GM23248 (cell line): ENCODE data around the gene HYDIN. TPM values are rescaled to one million over a fixed set of nuclear protein-coding genes. Genes with fewer than 3 reads are reported as not detected.
"Not testable (repeated sequence)": the region's sequence is repeated elsewhere in the genome, so short reads cannot be mapped to it uniquely, and the experiment has no call there.

Source experiments
- DNase-seq: peaks from one replicate; pipeline ENCODE4 v3.0.0-alpha.2; 2015
- H2AFZ ChIP-seq: fragments of 200-600 bp; sonication (generic); 2 replicates; pipeline ENCODE4 v1.6.1; 2016; ENCODE audit warnings: antibody characterized with exemption
- H3F3A ChIP-seq: fragments of 200-600 bp; sonication (generic); 2 replicates; pipeline ENCODE4 v1.6.1; 2016; ENCODE audit warnings: mild to moderate bottlenecking, antibody characterized with exemption, mixed run types; ENCODE audit not compliant: insufficient read depth
- H3K27ac ChIP-seq: fragments of 200-600 bp; sonication (generic); 2 replicates; pipeline ENCODE4 v1.5.1; 2016; ENCODE audit warnings: mild to moderate bottlenecking
- H3K27me3 ChIP-seq: fragments of 200-600 bp; sonication (generic); replicated peaks from 2 replicates; pipeline ENCODE4 v1.6.1; 2016; ENCODE audit warnings: mild to moderate bottlenecking; ENCODE audit not compliant: insufficient read depth
- H3K36me3 ChIP-seq: fragments of 200-600 bp; sonication (generic); 2 replicates; pipeline ENCODE4 v1.6.1; 2016; ENCODE audit warnings: low read depth, mild to moderate bottlenecking
- H3K4me1 ChIP-seq: fragments of 200-600 bp; sonication (generic); 2 replicates; pipeline ENCODE4 v1.6.1; 2016; ENCODE audit warnings: mild to moderate bottlenecking; ENCODE audit not compliant: insufficient read depth
- H3K4me2 ChIP-seq: fragments of 200-600 bp; sonication (generic); one replicate; pipeline ENCODE4 v1.6.1; 2016; ENCODE audit warnings: mild to moderate bottlenecking; ENCODE audit not compliant: unreplicated experiment
- H3K4me3 ChIP-seq: fragments of 200-600 bp; sonication (generic); 2 replicates; pipeline ENCODE4 v1.5.1; 2016; ENCODE audit warnings: mild to moderate bottlenecking
- H3K79me2 ChIP-seq: fragments of 200-600 bp; sonication (generic); 2 replicates; pipeline ENCODE4 v1.6.1; 2016; ENCODE audit warnings: mild to moderate bottlenecking; ENCODE audit not compliant: insufficient read depth
- H3K9ac ChIP-seq: fragments of 200-600 bp; sonication (generic); 2 replicates; pipeline ENCODE4 v1.6.1; 2016; ENCODE audit warnings: mild to moderate bottlenecking
- H3K9me2 ChIP-seq: fragments of 200-600 bp; sonication (generic); 2 replicates; pipeline ENCODE4 v1.6.1; 2016; ENCODE audit warnings: mixed run types, mild to moderate bottlenecking, moderate library complexity; ENCODE audit not compliant: insufficient read depth
- H3K9me3 ChIP-seq: fragments of 200-600 bp; sonication (generic); one replicate; pipeline ENCODE4 v1.6.1; 2017; ENCODE audit warnings: low read depth
- H4K20me1 ChIP-seq: fragments of 200-600 bp; sonication (generic); 2 replicates; pipeline ENCODE4 v1.6.0; 2016; ENCODE audit not compliant: insufficient read depth
- WGBS, 2 experiments: methylation state at CpG; one replicate each; pipeline ENCODE4 v1.1.6; 2015 to 2017; ENCODE audit warnings: low lambda C conversion rate in 2 of 2, low coverage in 1 of 2; ENCODE audit errors: missing lambda C conversion rate in 2 of 2; 5-methylcytosine and 5-hydroxymethylcytosine counted together
- in situ Hi-C: fragments of 300-500 bp; cut with MboI; formaldehyde crosslinking; loops from 2 replicates; pipeline ENCODE4 v1.15.0; 2020
- polyA plus RNA-seq: library from polyadenylated mRNA; unstranded; fragments of >200 nt; fragmentation: Nextera tagmentation; extraction: Ambion mirVana; gene quantifications from 2 replicates; pipeline ENCODE4 v1.2.1, GENCODE V29; 2016
- total RNA-seq: library from RNA; depleted of rRNA; stranded (reverse); fragments of >200 nt; shearing (Covaris generic); gene quantifications from 2 replicates; pipeline ENCODE4 v1.2.3, GENCODE V29; 2014

HYDIN gene
- total and polyA plus RNA-seq, 2 experiments from 2014 or later: 0.50 to 0.54 TPM

DNA sequence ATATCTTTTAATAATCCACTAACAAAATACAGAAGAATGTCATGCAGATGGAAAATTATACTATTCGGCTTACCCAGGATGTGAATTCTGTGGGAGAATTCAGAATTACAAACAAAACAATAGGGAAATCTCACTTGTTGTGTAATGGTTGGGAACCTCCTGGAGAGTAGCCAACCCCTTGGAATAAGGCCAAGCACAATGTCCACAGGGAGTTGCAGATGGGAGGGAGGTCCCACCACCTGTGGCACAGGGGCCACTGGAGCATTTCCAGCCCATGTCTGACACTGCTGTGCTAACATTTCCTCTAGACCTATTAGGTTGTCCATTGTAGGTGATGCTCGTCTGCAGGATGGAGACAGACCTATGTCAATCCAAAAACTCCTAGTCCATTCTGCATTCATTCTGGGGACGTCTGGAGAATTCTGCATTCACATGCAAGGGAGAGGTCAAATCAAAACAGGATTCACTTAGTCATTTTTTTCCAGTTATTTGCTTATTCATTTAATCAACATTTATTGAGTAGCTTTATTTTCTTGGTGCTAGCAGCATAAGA lies 120.8 kb downstream of the HYDIN start:
- in situ Hi-C loops, H2AFZ ChIP-seq, DNase-seq, H3K4me1 ChIP-seq, H3K27ac ChIP-seq, H3F3A ChIP-seq, H3K36me3 ChIP-seq, H3K4me3 ChIP-seq, H3K79me2 ChIP-seq, H4K20me1 ChIP-seq, H3K9ac ChIP-seq, H3K9me3 ChIP-seq, H3K4me2 ChIP-seq, H3K9me2 ChIP-seq, H3K27me3 ChIP-seq: not testable (repeated sequence)
- WGBS, 2 experiments: 21 to 23% methylated on average over 1 of the region's 3 CpGs

DNA sequence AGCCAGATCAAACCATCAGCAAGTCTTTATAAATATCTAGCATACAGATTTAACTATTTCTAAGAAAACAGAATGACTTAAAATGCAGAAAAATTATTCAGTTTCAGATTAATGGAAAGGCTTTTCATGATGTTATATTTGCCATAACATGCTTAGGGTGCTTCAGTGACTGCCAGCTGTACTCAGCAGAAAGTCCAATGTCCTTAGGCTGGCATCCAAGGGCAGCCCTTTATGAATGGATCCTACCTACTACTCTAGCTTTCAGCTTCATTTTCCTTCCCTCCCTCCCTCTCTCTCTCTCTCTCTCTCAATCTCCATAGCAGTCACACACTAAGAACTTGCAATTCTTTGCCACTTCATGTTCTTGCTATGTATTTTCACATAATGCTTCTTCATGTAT lies 124.6 kb downstream of the HYDIN start:
- H3K36me3 ChIP-seq, H2AFZ ChIP-seq, H3K9me2 ChIP-seq, H3K27ac ChIP-seq, H3F3A ChIP-seq, H3K4me2 ChIP-seq, in situ Hi-C loops, DNase-seq, H3K4me1 ChIP-seq, H3K9me3 ChIP-seq, H3K27me3 ChIP-seq, H4K20me1 ChIP-seq, H3K79me2 ChIP-seq, H3K4me3 ChIP-seq, H3K9ac ChIP-seq: not testable (repeated sequence)

DNA sequence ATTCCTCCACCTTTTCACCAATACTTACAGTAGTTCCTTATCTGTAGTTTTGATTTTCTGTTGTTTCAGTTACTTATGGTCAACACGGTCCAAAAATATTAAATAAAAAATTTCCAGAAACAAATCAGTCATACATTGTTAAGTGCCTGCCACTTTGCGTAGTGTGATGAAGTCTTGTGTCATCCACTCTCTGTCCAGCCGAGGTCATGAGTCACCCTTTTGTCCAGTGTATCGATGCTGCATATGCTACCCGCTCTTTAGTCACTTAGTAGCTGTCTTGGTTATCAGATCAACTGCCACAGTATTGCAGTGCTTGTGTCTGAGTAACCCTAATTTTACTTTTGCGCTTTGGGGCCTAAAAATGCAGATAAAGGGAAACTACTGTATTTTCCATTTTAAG lies 146.9 kb downstream of the HYDIN start:
- in situ Hi-C loops, H3K79me2 ChIP-seq, H3K9me3 ChIP-seq, H3K4me1 ChIP-seq, H3K9ac ChIP-seq, H3K27me3 ChIP-seq, H3K4me2 ChIP-seq, H3F3A ChIP-seq, H3K36me3 ChIP-seq, H2AFZ ChIP-seq, H3K27ac ChIP-seq, H4K20me1 ChIP-seq, H3K9me2 ChIP-seq, DNase-seq, H3K4me3 ChIP-seq: not testable (repeated sequence)
- 41 to 54% methylated on average over 5 of the region's 6 CpGs for WGBS, 2 experiments

DNA sequence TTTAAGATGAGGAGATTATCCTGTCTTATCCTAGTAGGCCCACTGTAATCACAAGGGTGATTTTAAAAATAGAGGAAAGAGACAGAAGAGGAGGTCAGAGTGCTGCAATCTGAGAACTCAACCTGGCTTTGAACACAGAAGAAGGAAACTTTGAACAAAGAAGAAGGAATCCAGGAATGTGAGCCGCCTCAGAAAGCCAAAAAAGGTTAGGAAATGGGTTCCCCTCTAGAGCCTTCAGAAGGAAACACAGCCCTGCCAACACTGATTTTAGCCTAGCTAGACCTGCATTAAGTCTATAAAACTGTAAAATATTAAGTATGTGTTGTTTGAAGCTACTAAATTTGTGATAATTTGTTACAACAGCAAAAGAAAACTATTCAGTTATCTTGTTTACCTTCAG lies 149.7 kb downstream of the HYDIN start:
- H3K4me2 ChIP-seq, H3K4me1 ChIP-seq, H3F3A ChIP-seq, H3K27ac ChIP-seq, DNase-seq, H3K27me3 ChIP-seq, H3K9me3 ChIP-seq, H4K20me1 ChIP-seq, H3K36me3 ChIP-seq, H2AFZ ChIP-seq, in situ Hi-C loops, H3K79me2 ChIP-seq, H3K4me3 ChIP-seq, H3K9ac ChIP-seq, H3K9me2 ChIP-seq: not testable (repeated sequence)
- WGBS, 2 experiments: 20 to 45% methylated on average over 1 of the region's 1 CpG

DNA sequence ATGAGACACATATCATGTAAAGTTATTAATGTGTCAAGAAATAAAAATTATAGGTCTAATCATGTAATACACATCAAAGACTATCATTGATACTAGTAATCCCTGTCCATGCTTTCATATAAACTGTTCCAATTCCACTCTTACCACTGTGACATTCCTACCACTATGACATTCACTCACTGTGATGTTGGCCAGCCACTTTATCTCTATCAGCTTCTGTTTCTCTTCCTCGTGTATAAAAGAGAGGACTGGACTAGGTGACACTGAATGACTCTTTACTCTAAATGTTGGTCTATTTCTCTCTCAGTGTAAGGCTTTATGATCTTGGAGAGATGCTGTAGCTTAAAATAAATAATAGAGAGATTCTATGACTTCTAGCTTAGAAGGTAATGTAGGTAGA lies 150.3 kb downstream of the HYDIN start:
- H3K4me3 ChIP-seq, H3K27me3 ChIP-seq, H3K4me2 ChIP-seq, H3K27ac ChIP-seq, H3F3A ChIP-seq, DNase-seq, H3K79me2 ChIP-seq, in situ Hi-C loops, H3K4me1 ChIP-seq, H2AFZ ChIP-seq, H3K9me3 ChIP-seq, H3K9me2 ChIP-seq, H3K9ac ChIP-seq, H3K36me3 ChIP-seq, H4K20me1 ChIP-seq: not testable (repeated sequence)
- WGBS, 2 experiments: 33% methylated on average over 1 of the region's 1 CpG; no CpG with 5 or more reads in 1 of the 2 experiments

DNA sequence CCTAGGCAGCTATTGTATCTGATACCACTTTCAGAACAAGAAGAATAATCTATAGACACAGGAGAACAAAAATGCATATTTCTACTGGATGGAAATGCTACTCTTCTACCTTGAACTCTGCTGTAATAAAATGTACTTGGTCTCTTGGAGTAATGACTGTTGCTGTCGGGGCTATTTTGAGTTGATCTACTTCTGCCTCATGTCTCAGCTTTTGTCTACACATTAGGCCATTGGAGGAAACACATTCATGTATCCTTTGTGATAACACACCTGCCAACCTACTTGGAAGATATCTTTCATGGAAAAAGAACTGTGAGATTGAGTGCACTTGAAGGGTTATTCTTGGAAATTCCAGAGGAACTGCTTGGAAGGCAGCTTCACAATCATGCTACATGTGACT lies 159.9 kb downstream of the HYDIN start:
- in situ Hi-C loops, DNase-seq: not testable (repeated sequence)

DNA sequence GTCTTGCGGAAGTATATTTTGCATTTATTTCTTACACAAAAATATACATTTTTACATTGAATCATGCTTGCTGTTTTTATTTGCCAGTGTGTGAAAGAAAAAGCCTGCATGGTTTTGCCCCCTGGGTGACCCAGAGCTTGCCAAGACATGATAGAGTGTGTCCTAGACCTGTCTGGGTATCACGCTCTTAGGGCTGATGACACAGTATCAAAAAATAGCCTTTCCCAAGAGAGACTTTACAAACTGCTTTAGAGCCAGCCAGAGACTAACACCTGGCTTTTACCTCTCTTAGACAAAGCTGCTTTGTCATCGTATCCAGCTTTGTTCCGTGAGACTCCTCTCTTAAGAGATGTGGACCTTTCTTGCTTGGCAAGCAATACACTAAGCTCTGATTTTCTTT lies 160.7 kb downstream of the HYDIN start:
- H3K9me2 ChIP-seq, H3K36me3 ChIP-seq, H3K9me3 ChIP-seq, H2AFZ ChIP-seq, in situ Hi-C loops, H3K27me3 ChIP-seq, H3K4me3 ChIP-seq, H3F3A ChIP-seq, H4K20me1 ChIP-seq, H3K27ac ChIP-seq, H3K9ac ChIP-seq, DNase-seq, H3K4me1 ChIP-seq, H3K79me2 ChIP-seq, H3K4me2 ChIP-seq: not testable (repeated sequence)
- 54 to 60% methylated on average over 4 of the region's 4 CpGs for WGBS, 2 experiments

More for the DNA sequence above, 159.9 kb downstream of the HYDIN start:
- H3K36me3 ChIP-seq, H3K79me2 ChIP-seq, H3K27ac ChIP-seq, H3K9me3 ChIP-seq, H4K20me1 ChIP-seq, H3K4me1 ChIP-seq, H3F3A ChIP-seq, H3K27me3 ChIP-seq, H3K9me2 ChIP-seq, H3K4me2 ChIP-seq, H2AFZ ChIP-seq, H3K9ac ChIP-seq, H3K4me3 ChIP-seq: not testable (repeated sequence)
- WGBS, 2 experiments: no CpG with 5 or more reads among the region's 1 CpG

DNA sequence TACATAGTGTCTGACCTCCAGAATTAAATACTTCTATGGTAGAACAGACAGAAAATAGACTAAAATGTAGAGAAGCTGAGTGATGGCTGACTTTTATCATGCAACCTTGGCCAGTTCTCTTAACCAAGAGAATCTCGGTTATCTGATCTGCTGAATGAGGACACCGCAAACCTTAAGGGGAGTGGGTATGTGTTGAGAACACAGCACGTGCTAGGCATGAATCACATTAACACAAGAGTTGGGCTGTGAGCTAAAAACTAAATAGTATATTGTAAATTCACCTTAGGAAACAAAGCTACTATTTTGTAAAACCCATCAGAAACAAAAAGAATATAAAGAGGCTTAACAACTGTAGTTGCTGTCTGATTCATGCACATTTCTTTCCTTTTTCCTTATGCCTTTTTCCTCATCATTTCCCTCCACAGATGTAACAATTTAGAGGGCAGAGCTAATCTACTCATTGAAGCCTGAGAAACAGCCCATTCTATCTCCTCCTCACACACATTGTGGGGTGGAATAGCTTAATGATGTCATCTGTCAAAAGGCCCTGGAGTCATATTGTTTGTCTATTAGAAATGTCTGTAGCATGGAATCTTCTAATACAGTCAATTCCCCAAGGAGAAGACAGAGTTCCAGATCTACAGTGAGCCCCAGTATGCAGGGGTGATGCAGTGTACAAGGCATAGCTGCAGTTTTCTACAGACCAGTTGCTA lies 176.5 kb downstream of the HYDIN start:
- 35 to 37% methylated on average over 3 of the region's 3 CpGs for WGBS, 2 experiments
- H3K4me2 ChIP-seq, H3K27ac ChIP-seq, H4K20me1 ChIP-seq, H2AFZ ChIP-seq, H3K79me2 ChIP-seq, H3K27me3 ChIP-seq, H3K9ac ChIP-seq, in situ Hi-C loops, H3F3A ChIP-seq, H3K9me3 ChIP-seq, H3K4me1 ChIP-seq, H3K36me3 ChIP-seq, H3K4me3 ChIP-seq, H3K9me2 ChIP-seq: not testable (repeated sequence)
- peak; percentile 0 for DNase-seq
